Measurements from ENCODE around the gene EPX.

EPX gene

DNA sequence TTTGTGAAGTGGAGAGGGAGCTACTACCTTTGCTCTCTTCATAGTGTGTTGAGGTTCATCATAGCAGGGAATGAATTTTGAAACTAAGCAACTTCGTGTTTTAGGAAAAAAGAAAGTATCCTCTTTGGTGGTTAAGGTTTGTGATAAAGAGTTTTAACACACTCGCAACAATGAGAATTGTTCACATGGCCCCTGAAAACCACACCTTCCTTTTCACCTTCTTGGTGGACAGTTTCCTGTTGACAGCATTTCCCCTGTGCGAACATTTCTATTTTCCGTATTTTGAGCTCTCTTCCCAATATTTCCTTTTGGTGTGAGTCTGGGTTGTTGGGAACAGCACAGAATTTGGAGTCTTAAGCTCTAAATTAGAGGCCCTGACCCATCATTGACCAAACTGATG lies 21.9 kb upstream of the EPX start:
- DNase-seq (ENCODE audit: insufficient read length, low spot score) (no peak), FAIRE-seq (no peak)
- TF ChIP-seq POLR2A (IDR thresholded peaks at IDR 0.05; ENCODE audit: low read depth, low read length): no peak

GRCh38 chr17:58172369-58173071 lies 20.0 kb upstream of the EPX start:
- FAIRE-seq: peak; percentile 45
- peak; percentile 47 for DNase-seq (ENCODE audit: insufficient read length, low spot score)
- no peak for TF ChIP-seq POLR2A (IDR thresholded peaks at IDR 0.05; ENCODE audit: low read depth, low read length)

DNA sequence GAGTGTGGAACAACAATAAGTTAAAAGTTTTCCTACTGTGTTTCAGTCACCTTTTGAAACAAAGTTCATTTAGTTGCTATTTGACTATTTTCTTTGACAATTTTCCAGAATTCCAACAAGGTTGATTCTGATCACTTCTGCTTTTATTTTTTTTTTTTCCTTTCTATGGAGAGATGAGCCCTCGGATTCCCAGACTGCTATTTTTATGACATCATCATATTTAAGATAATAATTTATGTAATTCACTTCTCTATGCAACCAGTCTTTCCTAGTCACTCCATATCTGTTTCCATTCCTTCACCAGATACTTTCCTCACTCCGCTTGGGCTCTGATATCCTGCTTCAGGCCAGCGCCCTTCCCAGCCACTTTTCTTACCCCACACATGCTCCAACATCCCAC lies 17.7 kb upstream of the EPX start:
- TF ChIP-seq POLR2A (IDR thresholded peaks at IDR 0.05; ENCODE audit: low read depth, low read length): no peak
- FAIRE-seq (no peak), DNase-seq (ENCODE audit: insufficient read length, low spot score) (no peak)

DNA sequence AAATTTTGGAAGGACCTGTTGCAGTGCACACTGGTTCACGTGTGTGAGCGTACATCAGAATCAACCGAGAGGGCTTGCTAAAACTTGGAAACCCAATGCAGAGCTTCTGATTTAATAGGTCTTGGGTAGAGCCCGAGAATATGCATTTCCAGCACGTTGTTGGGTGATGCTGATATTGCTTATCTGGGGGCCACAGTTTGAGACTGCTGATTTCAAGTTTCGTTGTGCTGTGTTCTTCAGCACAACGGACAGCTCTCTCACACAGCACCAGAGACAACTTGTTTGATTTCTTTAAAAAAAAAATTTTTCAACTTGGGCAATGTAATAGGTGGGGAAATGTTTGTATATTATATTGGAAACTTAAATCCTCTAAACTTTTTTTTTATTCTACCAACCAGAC lies 16.3 kb upstream of the EPX start:
- no peak for TF ChIP-seq POLR2A (IDR thresholded peaks at IDR 0.05; ENCODE audit: low read depth, low read length)
- FAIRE-seq (no peak), DNase-seq (ENCODE audit: insufficient read length, low spot score) (no peak)

DNA sequence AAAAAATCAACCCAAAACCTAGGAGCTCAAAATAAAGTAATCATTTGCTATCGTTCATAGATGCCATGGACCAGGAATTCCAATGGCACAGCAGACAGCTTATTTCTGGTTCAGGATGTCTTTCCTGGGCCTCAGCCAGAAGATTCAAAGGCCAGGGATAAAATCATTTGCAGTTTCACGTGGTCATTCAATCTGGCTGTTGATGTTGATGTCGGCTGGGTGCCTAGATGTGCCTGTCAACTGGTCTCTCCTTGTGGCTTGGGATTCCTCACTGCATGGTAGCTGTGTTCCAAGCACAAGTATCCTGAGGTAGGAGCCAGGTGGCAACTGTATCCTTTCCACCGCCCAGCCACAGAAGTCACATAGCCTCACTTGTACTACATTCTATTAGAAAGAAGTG lies 10.7 kb upstream of the EPX start:
- no peak for FAIRE-seq
- no peak for TF ChIP-seq POLR2A (IDR thresholded peaks at IDR 0.05; ENCODE audit: low read depth, low read length)

DNA sequence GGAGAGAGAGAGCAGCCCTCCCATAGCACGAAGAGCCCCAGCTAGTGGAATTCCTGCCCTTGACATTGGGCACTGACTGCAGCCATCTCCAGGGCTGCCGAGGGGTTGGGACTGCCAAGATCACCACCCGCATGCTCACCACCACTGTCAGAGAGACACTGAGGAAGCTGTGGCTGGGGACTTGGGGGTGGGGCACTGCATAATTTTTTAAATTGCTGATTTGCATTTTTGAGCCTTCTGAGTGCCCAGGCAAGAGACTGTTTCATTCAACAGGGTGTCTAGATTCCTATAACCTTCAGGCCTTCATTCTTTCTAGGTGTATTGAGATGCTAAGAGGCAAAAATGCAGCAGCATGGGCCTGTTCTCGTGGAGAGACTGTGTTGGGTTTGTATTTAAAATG lies 9.0 kb upstream of the EPX start:
- no peak for FAIRE-seq
- no peak for DNase-seq (ENCODE audit: insufficient read length, low spot score)
- TF ChIP-seq POLR2A (IDR thresholded peaks at IDR 0.05; ENCODE audit: low read depth, low read length): no peak

More for the DNA sequence above, 10.7 kb upstream of the EPX start:
- DNase-seq (ENCODE audit: insufficient read length, low spot score): no peak

DNA sequence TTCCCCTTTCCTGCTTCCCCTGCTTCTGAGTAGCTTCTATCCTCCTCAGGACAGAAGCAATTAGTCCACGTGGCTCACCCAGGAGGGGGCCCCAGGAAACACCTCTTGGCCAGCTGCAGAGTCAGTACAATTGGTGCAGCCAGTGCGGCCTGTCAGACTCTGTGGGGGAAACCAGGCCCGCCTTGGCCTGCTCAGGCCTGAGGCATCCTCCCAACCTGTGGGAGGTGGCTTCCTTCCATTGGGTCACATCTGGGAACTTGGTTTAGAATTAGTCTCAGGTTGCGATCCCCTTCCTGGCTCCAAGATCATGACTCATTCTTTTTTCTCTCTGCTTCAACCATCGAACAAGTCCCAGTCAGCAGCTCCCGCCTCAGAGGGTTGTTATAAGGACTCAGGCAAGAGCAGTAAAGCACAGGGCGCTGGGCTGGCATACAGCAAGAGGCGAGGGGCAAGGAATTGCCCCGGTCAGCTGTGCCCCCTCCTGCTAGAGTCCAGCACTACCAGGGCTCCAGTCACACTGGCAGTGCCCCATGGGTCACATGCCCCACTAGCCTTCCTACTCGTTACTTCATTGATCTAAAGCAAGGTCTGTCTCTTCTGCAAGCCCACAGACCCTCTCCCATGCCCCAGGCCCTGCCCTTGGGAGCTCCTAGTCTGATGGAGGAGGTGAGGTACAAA lies 8.1 kb upstream of the EPX start:
- no peak for TF ChIP-seq POLR2A (IDR thresholded peaks at IDR 0.05; ENCODE audit: low read depth, low read length)
- DNase-seq (ENCODE audit: insufficient read length, low spot score) (peak; percentile 88), FAIRE-seq (peak; percentile 64)

DNA sequence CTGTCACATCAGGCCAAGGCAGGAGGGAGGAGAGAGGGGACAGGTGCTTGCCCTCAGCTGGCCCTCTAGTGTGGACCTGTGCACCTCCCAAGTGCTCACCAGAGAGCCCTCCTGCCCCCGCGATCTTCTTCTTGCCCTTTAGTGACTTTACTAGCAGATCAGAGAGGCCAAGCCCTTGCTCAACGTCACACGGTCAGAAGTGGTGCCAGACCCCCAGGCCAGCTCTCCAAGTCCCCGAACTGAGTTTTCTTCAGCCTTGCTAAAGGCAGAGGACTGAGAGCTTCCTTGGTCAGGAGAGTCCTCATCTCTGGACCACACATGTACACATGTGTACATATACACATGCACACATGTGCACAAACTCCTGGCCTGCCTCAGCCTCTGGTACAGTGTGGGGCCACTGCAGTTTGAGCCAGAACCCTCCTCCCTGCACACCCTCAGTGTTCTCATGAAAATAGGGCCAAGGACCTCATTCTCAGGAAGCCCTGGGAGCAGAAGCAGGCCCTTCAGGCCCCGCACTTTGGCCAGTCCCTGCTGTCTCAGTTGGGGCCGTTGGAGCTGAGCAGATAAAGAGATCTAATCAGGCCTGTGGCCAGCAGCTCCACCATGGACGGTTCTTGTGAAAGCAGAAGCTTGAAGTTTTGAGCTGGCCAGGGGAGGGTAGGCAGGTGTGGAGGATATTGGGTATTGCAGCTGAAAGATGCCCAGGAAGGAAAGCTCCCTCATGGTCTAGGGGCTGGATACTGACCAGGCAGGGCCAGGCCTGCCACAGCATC lies 7.4 kb upstream of the EPX start:
- FAIRE-seq (no peak), DNase-seq (ENCODE audit: insufficient read length, low spot score) (no peak)
- no peak for TF ChIP-seq POLR2A (IDR thresholded peaks at IDR 0.05; ENCODE audit: low read depth, low read length)

DNA sequence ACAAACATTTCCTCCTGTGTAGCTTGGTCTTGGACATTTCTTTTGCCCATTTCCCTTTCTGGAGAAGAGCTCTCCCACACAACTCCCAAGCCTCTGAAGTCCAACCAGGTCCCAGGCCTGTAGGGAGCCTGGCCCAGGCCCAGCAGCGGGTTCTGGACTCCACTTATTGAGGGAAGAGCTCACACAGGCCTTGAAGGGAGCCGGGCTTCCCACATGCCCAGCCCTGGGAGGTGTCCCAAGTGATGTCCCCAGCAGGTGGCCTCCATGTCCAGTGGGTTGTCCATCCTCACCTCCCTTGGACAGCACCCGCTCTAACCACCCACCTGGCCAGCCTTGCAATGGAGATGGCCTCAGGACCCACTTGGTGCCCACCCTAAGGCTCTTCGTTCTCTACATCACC lies 5.9 kb upstream of the EPX start:
- no peak for FAIRE-seq

GRCh38 chr17:58187063-58187462 lies 5.5 kb upstream of the EPX start:
- TF ChIP-seq POLR2A (IDR thresholded peaks at IDR 0.05; ENCODE audit: low read depth, low read length): no peak
- DNase-seq (ENCODE audit: insufficient read length, low spot score) (no peak), FAIRE-seq (no peak)

More for the DNA sequence above, 5.9 kb upstream of the EPX start:
- TF ChIP-seq POLR2A (IDR thresholded peaks at IDR 0.05; ENCODE audit: low read depth, low read length): no peak
- no peak for DNase-seq (ENCODE audit: insufficient read length, low spot score)

DNA sequence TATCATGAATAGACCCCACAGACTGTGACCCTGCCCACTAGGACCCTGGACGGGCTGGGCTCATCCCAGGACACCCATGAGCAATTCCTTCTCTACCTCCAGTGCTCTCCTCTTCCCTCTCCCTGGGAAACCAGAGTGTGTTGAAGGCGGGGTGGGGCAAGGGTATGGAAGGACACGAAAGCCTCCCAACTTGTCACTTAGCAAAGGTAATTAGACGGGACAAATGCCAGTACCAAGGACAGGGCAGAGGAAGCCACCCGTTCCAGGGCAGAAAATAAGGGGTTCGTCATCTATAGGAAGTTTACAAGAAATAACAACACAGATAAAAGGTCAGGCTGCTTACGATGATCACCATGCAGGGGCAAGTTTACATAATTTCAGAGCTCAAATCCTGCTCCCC lies 4.9 kb upstream of the EPX start:
- FAIRE-seq (no peak), DNase-seq (ENCODE audit: insufficient read length, low spot score) (no peak)
- no peak for TF ChIP-seq POLR2A (IDR thresholded peaks at IDR 0.05; ENCODE audit: low read depth, low read length)

- no peak for TF ChIP-seq POLR2A (IDR thresholded peaks at IDR 0.05; ENCODE audit: low read depth, low read length)
- FAIRE-seq (peak; percentile 86), DNase-seq (ENCODE audit: insufficient read length, low spot score) (peak; percentile 99)
These were observed 2.9 kb upstream of the EPX start for GRCh38 chr17:58189436-58190146.

DNA sequence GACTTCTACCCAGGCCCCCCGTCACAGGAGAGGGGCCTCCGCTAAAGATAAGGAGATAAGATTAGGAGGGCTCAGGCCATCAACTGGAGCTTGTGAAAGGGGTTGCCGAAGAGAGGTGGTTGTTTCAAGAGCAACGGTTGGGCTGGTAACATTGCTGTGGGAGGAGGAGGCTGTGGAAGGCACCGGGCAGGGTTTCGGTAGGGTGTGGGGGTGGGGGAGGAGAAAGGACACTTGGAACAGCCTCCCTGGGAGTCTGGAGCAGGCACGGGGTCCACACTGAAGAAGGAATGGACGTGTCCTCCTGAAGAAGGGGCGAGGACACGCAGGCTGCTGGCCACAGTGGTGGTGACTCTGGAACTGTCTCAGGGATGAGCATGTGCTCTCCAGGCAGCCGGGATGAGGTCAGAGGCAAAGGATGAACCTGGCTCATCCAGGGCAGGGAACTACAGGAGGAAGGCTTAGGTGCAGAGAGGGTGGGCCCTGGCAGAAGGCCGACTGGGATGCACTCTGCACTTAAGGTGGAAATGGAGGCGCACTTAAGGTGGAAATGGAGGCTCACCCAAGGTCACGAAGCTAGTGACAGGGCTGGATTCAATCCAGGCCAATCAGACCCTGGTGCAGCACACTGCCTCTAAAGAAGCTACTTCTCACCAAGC lies 1.2 kb upstream of the EPX start:
- no peak for TF ChIP-seq POLR2A (IDR thresholded peaks at IDR 0.05; ENCODE audit: low read depth, low read length)
- FAIRE-seq (no peak), DNase-seq (ENCODE audit: insufficient read length, low spot score) (no peak)
